BJ (cell line): ENCODE results near the gene HOXD4. TPM values are rescaled to one million over a fixed set of nuclear protein-coding genes. Genes with fewer than 3 reads are reported as not detected.

Source experiments
- CTCF ChIA-PET: fragments of 350-600 bp; formaldehyde crosslinking; extraction: SDS; loops from one replicate; lab custom pipeline; 2021; ENCODE audit warnings: antibody characterized with exemption, inconsistent platforms; lab: Yijun Ruan, JAX
- POLR2A ChIA-PET: fragments of 300-600 bp; sonication (Branson Sonifier 250); formaldehyde crosslinking; extraction: SDS; loops from one replicate; lab custom pipeline; 2021; ENCODE audit warnings: antibody characterized with exemption; lab: Charles Lee
- DNase-seq: peaks from one replicate; pipeline ENCODE4 v3.0.0-alpha.2; 2011; ENCODE audit warnings: low read depth
- H3K27me3 ChIP-seq: 2 replicates; pipeline ENCODE4 v1.6.0; 2011; ENCODE audit warnings: low read length; ENCODE audit not compliant: control insufficient read depth, insufficient read depth
- H3K36me3 ChIP-seq: 2 replicates; pipeline ENCODE4 v1.5.1; 2011; ENCODE audit warnings: low read length; ENCODE audit not compliant: control insufficient read depth, insufficient read depth
- H3K4me3 ChIP-seq: 2 replicates; pipeline ENCODE4 v1.5.1; 2011; ENCODE audit warnings: low read depth, mild to moderate bottlenecking, control low read depth, low read length
- polyA plus RNA-seq: library from polyadenylated mRNA; depleted of rRNA; stranded (reverse); fragments of >200 nt; gene quantifications from 2 replicates; pipeline ENCODE4 v1.2.3, GENCODE V29; 2011
- TF ChIP-seq, protein P1 (sequence below): IDR thresholded peaks from 2 replicates; pipeline ENCODE4 v1.5.1; 2011; ENCODE audit warnings: low read depth, mild to moderate bottlenecking, control low read depth, inconsistent platforms, low read length, moderate library complexity; ENCODE audit not compliant: insufficient read depth

HOXD4 gene
- polyA plus RNA-seq, 1 experiment = 0.28 TPM

DNA sequence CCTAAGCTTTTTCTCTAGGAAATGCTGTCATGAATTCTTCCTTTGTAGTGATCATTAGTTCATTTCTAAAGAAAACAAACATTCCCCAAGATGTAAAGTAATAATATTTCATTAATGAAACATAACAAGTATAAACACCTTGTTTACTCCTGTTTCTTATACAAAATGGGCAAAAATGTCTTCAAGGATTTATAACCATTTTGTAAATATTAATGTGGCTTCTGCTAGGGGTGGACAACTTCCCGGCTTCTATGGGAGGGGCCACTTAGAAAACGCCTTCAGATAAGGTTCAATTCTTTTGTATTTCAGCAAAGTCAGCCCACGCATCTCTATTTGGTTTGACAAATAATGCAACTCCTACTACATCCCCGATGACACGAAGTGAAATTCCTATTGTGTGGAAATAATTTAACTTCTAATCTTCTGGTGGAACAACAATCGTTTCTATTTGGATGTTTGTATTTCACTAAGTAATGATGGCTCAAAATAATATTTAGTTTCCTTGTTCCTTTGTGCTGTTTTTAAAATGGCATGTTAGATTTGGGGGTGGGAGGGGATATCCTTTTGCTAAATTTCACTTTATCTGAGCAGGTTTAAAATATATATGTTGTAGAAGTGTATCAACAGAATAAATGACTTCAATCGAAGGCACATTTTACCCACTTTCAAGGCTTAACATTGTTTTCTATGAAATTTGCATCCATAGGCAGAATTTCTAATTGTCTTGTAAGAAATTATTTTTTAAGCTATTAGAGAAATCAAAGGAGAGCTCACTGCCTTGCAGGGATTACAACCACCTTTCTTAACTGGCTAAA lies 22.4 kb downstream of the HOXD4 start:
- CTCF ChIA-PET = interaction anchor here (0.7 to 1.0 kb wide), 3 partner anchors 14 to 33 kb away, joined by 3 to 4 read pairs (median 3); no protein-coding TSS in a partner anchor
- Histone ChIP-seq H3K4me3 (no peak overlapping the region), H3K27me3 (peaks cover 57% of the 10 kb centered on the region), H3K36me3 (no peaks in the 10 kb centered on the region)
- TF ChIP-seq, protein P1, sequence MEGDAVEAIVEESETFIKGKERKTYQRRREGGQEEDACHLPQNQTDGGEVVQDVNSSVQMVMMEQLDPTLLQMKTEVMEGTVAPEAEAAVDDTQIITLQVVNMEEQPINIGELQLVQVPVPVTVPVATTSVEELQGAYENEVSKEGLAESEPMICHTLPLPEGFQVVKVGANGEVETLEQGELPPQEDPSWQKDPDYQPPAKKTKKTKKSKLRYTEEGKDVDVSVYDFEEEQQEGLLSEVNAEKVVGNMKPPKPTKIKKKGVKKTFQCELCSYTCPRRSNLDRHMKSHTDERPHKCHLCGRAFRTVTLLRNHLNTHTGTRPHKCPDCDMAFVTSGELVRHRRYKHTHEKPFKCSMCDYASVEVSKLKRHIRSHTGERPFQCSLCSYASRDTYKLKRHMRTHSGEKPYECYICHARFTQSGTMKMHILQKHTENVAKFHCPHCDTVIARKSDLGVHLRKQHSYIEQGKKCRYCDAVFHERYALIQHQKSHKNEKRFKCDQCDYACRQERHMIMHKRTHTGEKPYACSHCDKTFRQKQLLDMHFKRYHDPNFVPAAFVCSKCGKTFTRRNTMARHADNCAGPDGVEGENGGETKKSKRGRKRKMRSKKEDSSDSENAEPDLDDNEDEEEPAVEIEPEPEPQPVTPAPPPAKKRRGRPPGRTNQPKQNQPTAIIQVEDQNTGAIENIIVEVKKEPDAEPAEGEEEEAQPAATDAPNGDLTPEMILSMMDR = no peak
- POLR2A ChIA-PET = no interaction called here
- no peak for DNase-seq

DNA sequence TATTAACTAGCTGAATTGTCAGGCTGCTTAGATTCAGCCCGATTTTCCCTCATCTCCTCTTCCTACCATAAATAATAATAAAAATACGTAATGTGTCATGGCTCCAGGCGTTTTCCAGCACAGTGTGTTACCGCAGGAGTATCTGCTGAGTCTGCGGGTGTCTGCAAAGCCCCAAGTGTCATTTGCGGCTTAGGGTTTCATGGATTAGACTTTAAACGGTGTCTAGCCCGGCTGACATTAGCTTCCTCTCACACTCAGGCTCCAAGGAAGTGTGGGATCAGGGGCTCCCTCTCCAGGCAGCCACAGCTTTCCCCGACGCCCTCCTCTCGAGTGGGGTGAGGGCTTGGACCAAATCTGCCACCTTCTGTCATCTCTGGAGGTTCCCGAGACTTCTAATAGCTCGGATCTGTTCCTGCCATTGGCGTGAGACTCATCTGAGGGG lies 23.1 kb downstream of the HOXD4 start:
- POLR2A ChIA-PET = no interaction called here

DNA sequence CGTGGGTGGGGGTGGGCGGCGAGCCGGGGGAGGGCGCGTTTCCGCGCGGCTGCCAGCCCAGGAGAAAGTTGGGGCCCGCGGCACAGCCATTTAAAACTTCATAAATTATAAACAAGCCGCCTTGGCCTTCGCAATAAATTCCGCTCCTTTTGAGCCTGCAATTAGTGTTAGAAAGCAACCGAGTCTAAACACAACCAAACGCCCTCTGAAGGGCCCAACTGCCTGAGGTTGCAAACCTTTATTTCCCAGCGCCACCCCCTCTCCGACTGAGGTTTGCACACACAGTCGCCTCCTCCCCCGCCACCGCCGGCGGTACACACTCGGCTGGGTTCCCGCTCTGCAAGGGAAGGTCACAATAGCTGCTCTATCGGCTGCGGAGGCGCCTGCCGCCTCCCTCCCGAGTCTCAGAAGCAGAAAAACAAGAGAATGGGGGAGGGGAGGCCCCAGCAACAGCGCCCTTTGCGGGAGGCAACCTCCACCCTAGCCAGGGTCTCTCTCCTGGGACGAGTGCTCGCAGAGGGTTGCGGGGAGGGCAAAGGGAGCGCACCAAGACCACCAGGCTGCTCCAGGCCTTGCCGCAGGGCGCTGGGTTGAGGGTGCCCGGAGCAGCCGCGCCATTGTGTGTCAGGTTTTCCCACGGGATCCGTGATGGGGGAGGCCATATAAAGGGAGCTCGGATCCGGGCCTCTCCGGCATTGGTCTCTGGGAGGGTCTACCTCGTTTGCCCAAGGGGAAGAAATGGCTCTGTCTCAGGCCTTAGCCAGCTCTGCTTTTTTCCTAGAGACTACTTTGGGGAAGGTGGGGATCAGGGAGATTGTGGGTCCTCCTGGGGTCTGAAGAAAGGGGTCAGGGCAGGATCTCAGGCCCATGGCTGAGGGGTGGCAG lies 23.7 kb downstream of the HOXD4 start:
- TF ChIP-seq, protein P1 = no peak
- peaks cover 66% of the 10 kb centered on the region for H3K27me3 ChIP-seq
- ChIA-PET POLR2A (no interaction called here), CTCF (interaction anchor here (0.7 to 1.4 kb wide), 6 partner anchors 13 to 280 kb away, joined by 3 to 4 read pairs (median 4); no protein-coding TSS in a partner anchor)
- no peak for DNase-seq
- no peak overlapping the region for H3K4me3 ChIP-seq
- no peaks in the 10 kb centered on the region for H3K36me3 ChIP-seq

More for the DNA sequence above, 23.1 kb downstream of the HOXD4 start:
- Histone ChIP-seq H3K36me3 (no peaks in the 10 kb centered on the region), H3K4me3 (no peak overlapping the region), H3K27me3 (peaks cover 61% of the 10 kb centered on the region)
- CTCF ChIA-PET = interaction anchor here (0.7 to 1.0 kb wide), 3 partner anchors 14 to 34 kb away, joined by 3 to 4 read pairs (median 3); no protein-coding TSS in a partner anchor
- TF ChIP-seq, protein P1 = no peak
- no peak for DNase-seq

DNA sequence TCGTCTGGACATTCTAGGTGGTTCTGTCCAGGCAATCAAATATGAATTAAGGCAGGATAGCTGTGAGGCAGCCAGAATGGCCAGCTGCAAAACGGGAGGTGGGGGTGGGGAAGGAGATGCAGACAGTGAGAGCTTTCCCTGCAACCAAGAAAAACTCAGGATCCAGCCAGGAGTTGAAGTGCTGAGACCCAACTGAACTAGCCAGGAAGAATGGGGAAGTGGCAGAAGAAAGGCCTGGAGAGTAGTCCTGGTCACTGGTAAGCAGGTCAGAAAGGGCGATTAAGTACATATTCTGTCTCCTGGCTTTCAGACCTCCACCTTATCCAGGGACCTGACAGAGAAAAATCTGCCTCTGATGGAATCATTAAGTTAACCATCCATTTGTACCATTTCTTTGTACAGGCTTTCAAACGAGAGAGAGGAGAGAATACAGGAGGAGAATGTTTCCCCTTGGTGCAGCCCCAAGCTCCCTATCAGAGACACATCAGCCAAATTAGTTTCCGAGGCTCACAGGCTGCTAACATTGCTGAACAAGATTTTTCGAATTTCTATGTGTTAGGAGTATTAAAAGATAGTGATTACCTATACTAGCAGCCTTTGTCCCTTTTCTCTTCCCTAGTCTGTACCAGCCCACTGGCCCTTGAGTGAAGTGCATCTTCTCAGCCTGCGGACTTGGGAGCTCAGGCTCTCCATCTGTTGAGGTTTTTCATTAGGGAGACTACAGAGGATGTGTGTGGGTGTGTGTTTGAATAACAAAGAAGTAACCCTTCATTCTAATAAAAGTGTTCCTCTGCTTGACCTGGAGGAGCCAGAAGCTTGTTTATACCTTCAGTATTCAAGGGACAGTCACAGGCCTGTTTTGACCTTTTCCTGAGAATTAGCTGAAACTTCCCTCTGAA lies 24.6 kb downstream of the HOXD4 start:
- no peak for DNase-seq
- POLR2A ChIA-PET = no interaction called here
- CTCF ChIA-PET = interaction anchor here (1.0 to 1.4 kb wide), 3 partner anchors 14 to 279 kb away, joined by 3 to 4 read pairs (median 4); no protein-coding TSS in a partner anchor
- Histone ChIP-seq H3K4me3 (no peak overlapping the region), H3K36me3 (no peaks in the 10 kb centered on the region), H3K27me3 (peaks cover 62% of the 10 kb centered on the region)
- TF ChIP-seq, protein P1 = no peak
